Stomach (tissue), 9 donors: ENCODE data around the gene GABBR1. TPM values are rescaled to one million over a fixed set of nuclear protein-coding genes. Genes with fewer than 3 reads are reported as not detected.

ENCODE experiments used
- DNase-seq, 2 donors: peaks; one replicate each; pipeline versions ENCODE4 v3.0.0 to v3.0.0-alpha.2; 2013 to 2019
- H3K27ac ChIP-seq, 5 donors: fragments of 200-600 bp in 4 of 5; sonication (generic) in 4 of 5; one replicate each; pipeline ENCODE4 v1.5.1; 2013 to 2019; ENCODE audit warnings: mild to moderate bottlenecking in 1 of 5, moderate library complexity in 1 of 5
- H3K27me3 ChIP-seq, 3 donors: fragments of 200-600 bp; sonication (generic); one replicate each; pipeline ENCODE4 v1.5.1; 2017 to 2019; ENCODE audit warnings: mixed run types in 1 of 3
- H3K36me3 ChIP-seq, 4 donors: fragments of 200-600 bp; sonication (generic); 1 replicate in 3 of 4; 2 replicates in 1 of 4; pipeline ENCODE4 v1.5.1; 2016 to 2019
- H3K4me1 ChIP-seq, 4 donors: fragments of 200-600 bp; sonication (generic); one replicate each; pipeline ENCODE4 v1.5.1; 2016 to 2019
- H3K4me3 ChIP-seq, 4 donors: fragments of 200-600 bp; sonication (generic) in 3 of 4; one replicate each; pipeline ENCODE4 v1.5.1; 2016 to 2019; ENCODE audit warnings: mild to moderate bottlenecking in 1 of 4
- H3K9me3 ChIP-seq, 4 donors: fragments of 200-600 bp; sonication (generic); one replicate each; pipeline ENCODE4 v1.5.1; 2016 to 2019
- CTCF ChIP-seq, 7 experiments: fragments of 450-650 bp in 4 of 7; fragments of 200-600 bp in 3 of 7; sonication (generic) in 3 of 7; IDR thresholded peaks; one replicate each; pipeline ENCODE4 v1.5.1; 2016 to 2019; ENCODE audit warnings: antibody characterized with exemption in 7 of 7, control low read depth in 2 of 7, mild to moderate bottlenecking in 1 of 7
- EP300 ChIP-seq: sonication (generic); formaldehyde crosslinking; IDR thresholded peaks from one replicate; pipeline ENCODE4 v1.6.1; 2017; ENCODE audit warnings: antibody characterized with exemption
- POLR2A ChIP-seq, 4 donors: fragments of 450-650 bp; IDR thresholded peaks; one replicate each; pipeline ENCODE4 v1.6.1; 2016; ENCODE audit warnings: antibody characterized with exemption in 4 of 4, control low read depth in 2 of 4, mild to moderate bottlenecking in 1 of 4, moderate library complexity in 1 of 4
- POLR2AphosphoS5 ChIP-seq, 3 donors: sonication (generic); formaldehyde crosslinking; IDR thresholded peaks; one replicate each; pipeline ENCODE4 v1.6.1; 2016; ENCODE audit warnings: antibody characterized with exemption in 3 of 3
- WGBS, 5 donors: extraction: QIAGEN DNeasy Blood & Tissue Kit in 3 of 5; methylation state at CpG; one replicate each; pipeline versions ENCODE4 v1.1.5 to v1.1.7; 2013 to 2018; 5-methylcytosine and 5-hydroxymethylcytosine counted together
- intact Hi-C: fragments of 100-400 bp; cut with DNase I; formaldehyde crosslinking; loops from one replicate; pipeline ENCODE4 v1.15.1; 2023; ENCODE audit warnings: low total_unique reads
- polyA plus RNA-seq, 3 donors: library from polyadenylated mRNA; stranded (reverse); fragments of 200-250 nt; gene quantifications; one replicate each; pipeline ENCODE4 v1.2.3, GENCODE V29; 2013
- total RNA-seq, 5 donors: library from RNA; depleted of rRNA; stranded (reverse); fragments of >200 nt; gene quantifications; one replicate each; pipeline versions ENCODE4 v1.1.0 to v1.2.3, GENCODE V29; 2014 to 2016
- donor health status: healthy with polysubstance abuse.
- donor health status: Bipolar disorder and iron deficiency.
- donor health status: healthy.

The GABBR1 gene
- total and polyA plus RNA-seq, 8 donors: 4.5 to 101 (median 29.8) TPM

GRCh38 chr6:29627755-29628418, 5.1 kb downstream of the GABBR1 start:
- peak; percentile 52 to 92 for DNase-seq
- TF ChIP-seq POLR2AphosphoS5 (IDR thresholded peaks at IDR 0.05): peak; percentile 83 to 85 (median 84)
- TF ChIP-seq CTCF (IDR thresholded peaks at IDR 0.05): no peak
- H3K36me3 ChIP-seq: peaks cover 0 to 12% (median 10%) of the 10 kb centered on the region in 4 donors
- intact Hi-C loops: no loop called here
- peak overlapping the region; percentile 65 to 86 (median 80) for H3K27ac ChIP-seq
- no peaks in the 10 kb centered on the region for H3K9me3 ChIP-seq
- WGBS, 5 donors: 0 to 1% (median 1%) methylated on average over 30 to 51 of the region's 51 CpGs
- peaks cover 31 to 55% (median 42%) of the 10 kb centered on the region in 4 donors for H3K4me1 ChIP-seq
- peaks cover 0 to 41% (median 0%) of the 10 kb centered on the region in 3 donors for H3K27me3 ChIP-seq
- H3K4me3 ChIP-seq: peak overlapping the region; percentile 57 to 67 (median 63)

DNA sequence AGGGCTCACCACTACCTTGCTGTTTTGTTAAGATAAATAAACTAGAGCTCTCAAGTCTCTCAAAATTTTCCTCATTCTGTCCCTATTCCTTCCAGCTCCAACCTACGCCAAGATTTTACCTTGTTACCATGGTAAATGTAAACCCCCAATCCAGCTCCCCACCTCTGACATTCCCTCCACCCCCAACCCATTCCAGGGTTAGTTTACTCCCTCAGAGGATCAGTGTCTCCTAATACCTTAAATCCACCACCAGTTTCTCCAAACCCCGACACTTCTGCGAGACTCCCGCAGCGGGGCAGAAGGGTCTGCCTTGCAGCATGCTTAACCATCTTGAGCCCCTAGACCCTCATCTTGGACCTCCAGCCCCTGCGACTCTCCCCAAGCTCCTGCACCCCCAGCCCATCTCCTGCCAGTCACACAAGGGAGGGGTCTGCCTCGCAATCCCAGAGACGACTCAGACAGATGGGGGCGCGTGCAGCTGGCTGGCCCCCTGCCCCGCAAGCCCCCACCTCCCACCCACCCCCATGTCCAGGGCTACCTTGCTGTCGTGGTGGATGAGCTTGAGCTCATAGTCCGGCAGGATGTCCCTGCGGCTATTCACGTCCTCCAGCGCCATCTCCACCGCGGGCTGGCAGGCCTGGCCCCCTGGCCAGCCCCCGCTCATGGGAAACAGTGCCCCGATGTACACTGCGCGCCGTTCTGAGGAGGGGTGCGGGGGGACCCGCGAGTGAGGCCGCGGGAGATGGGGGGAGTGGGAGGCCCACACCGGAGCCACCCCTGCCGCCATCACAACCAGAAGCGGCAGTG, 5.8 kb downstream of the GABBR1 start:
- Histone ChIP-seq H3K27me3 (peaks cover 0 to 38% (median 0%) of the 10 kb centered on the region in 3 donors), H3K36me3 (peaks cover 0 to 19% (median 17%) of the 10 kb centered on the region in 4 donors), H3K9me3 (no peaks in the 10 kb centered on the region), H3K27ac (peak overlapping the region in 4 of 5 donors; percentile 73 to 86 (median 82)), H3K4me1 (peaks cover 27 to 47% (median 37%) of the 10 kb centered on the region in 4 donors), H3K4me3 (peak overlapping the region; percentile 57 to 67 (median 63))
- 14 to 37% (median 21%) methylated on average over 6 to 31 of the region's 31 CpGs for WGBS, 5 donors
- TF ChIP-seq EP300 (no peak), POLR2A (IDR thresholded peaks at IDR 0.05) (no peak), CTCF (IDR thresholded peaks at IDR 0.05) (no peak), POLR2AphosphoS5 (IDR thresholded peaks at IDR 0.05) (no peak)
- peak in 1 of 2 donors; percentile 51 for DNase-seq
- intact Hi-C loops: no loop called here

DNA sequence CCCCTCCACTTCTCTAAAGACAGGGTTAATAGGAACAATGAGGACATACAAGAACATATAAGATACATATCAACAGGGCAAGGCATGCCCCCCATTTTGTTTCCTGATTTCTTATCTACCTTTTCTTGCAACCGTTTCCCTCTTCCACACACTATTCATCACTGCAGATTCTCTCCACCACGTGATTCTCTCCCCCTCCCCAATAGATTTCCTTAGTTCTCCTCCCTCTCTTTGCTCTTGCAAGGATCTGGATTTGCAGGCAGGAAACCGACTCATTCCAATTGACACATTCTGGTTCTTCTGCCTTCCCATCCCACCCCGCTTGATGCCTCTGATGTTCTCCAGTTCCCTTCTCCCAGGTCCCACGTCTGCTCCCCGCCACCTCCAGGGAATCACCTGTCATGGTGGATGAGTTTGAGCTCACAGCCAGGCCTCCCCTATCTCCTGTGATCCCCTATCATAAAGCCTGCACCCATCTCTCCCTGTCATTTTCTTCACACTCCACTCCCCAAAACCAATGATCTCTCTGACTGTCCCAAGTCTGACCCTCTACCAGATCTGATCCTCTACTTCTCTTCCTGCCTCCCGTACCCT, 7.5 kb downstream of the GABBR1 start:
- no peak overlapping the region for H3K27ac ChIP-seq
- WGBS, 5 donors: 61 to 65% (median 61%) methylated on average over 7 of the region's 7 CpGs
- intact Hi-C loops: no loop called here

More for the DNA sequence above, 7.5 kb downstream of the GABBR1 start:
- Histone ChIP-seq H3K27me3 (peaks cover 0 to 25% (median 0%) of the 10 kb centered on the region in 3 donors), H3K4me3 (no peak overlapping the region), H3K9me3 (no peaks in the 10 kb centered on the region), H3K36me3 (peaks cover 0 to 36% (median 35%) of the 10 kb centered on the region in 4 donors), H3K4me1 (peaks cover 19 to 30% (median 24%) of the 10 kb centered on the region in 4 donors)
- TF ChIP-seq EP300: no peak
- TF ChIP-seq POLR2A (IDR thresholded peaks at IDR 0.05): no peak
- TF ChIP-seq CTCF (IDR thresholded peaks at IDR 0.05): no peak
- TF ChIP-seq POLR2AphosphoS5 (IDR thresholded peaks at IDR 0.05): no peak
- no peak for DNase-seq
